Left ventricle myocardium inferior (tissue), 1 donor: Measurements from ENCODE around the gene ANKRD34A. TPM values are rescaled to one million over a fixed set of nuclear protein-coding genes. Genes with fewer than 3 reads are reported as not detected.
A peak's percentile ranks its signal among the peaks of the same experiment; 100 is the strongest.

Source experiments
- DNase-seq: peaks from one replicate; pipeline ENCODE4 v3.0.0-alpha.2; 2020
- H3K27ac ChIP-seq: fragments of 200-600 bp; replicated peaks from 2 replicates; pipeline ENCODE4 v1.8.0; 2021
- H3K27me3 ChIP-seq: fragments of 200-600 bp; 2 replicates; pipeline ENCODE4 v1.8.0; 2021; ENCODE audit warnings: low read depth
- H3K36me3 ChIP-seq: fragments of 200-600 bp; 2 replicates; pipeline ENCODE4 v1.8.0; 2021
- H3K4me1 ChIP-seq: fragments of 200-600 bp; 2 replicates; pipeline ENCODE4 v1.8.0; 2021
- H3K4me3 ChIP-seq: fragments of 200-600 bp; 2 replicates; pipeline ENCODE4 v1.8.0; 2021; ENCODE audit warnings: mild to moderate bottlenecking, moderate library complexity
- H3K9me3 ChIP-seq: fragments of 200-600 bp; replicated peaks from 2 replicates; pipeline ENCODE4 v1.8.0; 2021
- CTCF ChIP-seq: fragments of 200-600 bp; IDR thresholded peaks from 2 replicates; pipeline ENCODE4 v1.8.0; 2021; ENCODE audit warnings: antibody characterized with exemption, mild to moderate bottlenecking, borderline replicate concordance
- intact Hi-C: fragments of 100-400 bp; cut with micrococcal nuclease; formaldehyde crosslinking; loops from one replicate; pipeline ENCODE4 v1.11.0; 2022
- total RNA-seq: library from RNA; stranded (reverse); fragmentation: NEBNext Ultra II Directional; extraction: Animal tissue kit (Norgen Biotek cat#: 25700); gene quantifications from one replicate; pipeline ENCODE4 v1.2.1, GENCODE V29; 2021
- donor health status: DM: no; HTN: yes; CAD: no; lungs with severe emphysema.

ANKRD34A gene
- total RNA-seq, 1 donor from 2014 or later: 0.66 TPM

DNA sequence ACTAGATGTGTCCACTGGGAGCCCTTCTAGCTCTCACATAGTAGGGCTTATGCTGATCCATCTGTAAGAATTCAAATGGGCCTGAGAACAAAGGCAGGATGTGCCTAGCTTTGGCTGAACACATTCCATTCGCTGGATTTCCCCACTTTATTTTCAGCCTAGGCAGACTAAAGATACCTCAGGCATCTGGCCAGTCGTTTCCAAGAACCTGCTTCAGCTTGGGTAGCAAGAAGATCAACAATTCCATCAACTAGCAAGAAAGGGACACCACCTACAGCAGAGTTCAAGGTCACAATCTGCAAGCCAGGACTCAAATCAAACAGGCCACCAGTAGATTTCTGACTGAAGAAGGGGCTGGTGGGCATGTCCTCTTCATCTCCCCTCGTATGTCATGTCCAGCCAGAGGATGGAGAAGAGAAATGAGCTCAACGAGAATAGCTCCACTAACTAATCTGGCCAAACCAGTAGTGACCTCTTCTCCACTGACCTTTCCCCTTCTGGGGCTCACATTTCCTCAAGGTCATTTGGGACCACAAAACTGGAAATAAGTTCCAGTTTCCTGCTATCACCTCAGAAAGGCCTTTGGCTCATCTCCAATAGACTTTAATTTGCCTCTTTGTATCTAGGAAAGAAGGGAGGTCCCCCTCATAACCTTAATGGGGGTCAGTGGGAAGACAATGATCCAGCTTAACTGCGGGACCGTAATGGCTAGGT, 17.8 kb upstream of the ANKRD34A start:
- no peak for TF ChIP-seq CTCF
- Histone ChIP-seq H3K4me3 (peak overlapping the region; percentile 58), H3K36me3 (peaks cover under 1% of the 10 kb centered on the region), H3K27ac (peak overlapping the region; percentile 99), H3K27me3 (no peaks in the 10 kb centered on the region), H3K4me1 (peaks cover 97% of the 10 kb centered on the region), H3K9me3 (no peaks in the 10 kb centered on the region)
- no peak for DNase-seq
- intact Hi-C loops: no loop called here

DNA sequence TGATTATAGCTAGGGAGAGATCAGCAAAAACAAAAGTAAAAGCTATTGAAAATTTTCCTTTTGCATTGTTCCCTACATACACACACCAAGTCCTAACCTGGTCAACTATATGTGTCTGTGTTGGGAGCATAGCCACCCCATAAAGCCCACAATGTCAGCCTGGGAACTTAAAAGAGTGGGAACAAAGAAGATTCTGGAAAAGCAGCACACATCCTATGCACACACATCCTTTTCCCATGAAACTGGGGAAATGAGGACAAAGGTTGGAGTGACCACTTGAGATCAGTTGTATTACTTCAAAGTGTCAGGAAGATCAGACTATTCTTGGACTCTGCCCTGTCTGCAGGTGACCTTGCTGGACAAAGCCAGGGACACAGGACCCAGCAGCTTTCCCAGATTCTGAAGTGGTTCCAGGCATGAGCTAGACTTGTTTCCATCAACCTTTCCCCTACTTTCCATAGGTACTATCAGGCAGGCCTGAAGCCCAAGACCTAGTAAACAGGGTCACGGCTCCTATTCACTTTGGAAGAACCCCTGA, 16.2 kb upstream of the ANKRD34A start:
- DNase-seq: no peak
- intact Hi-C loops: no loop called here

GRCh38 chr1:145979746-145980456, 15.5 kb upstream of the ANKRD34A start:
- intact Hi-C loops: loop anchor here (5.0 to 10.0 kb wide), 2 partner anchors 32 to 65 kb away; partner anchors contain the start of genes ITGA10 and PEX11B
- peaks cover 10% of the 10 kb centered on the region for H3K36me3 ChIP-seq
- H3K27ac ChIP-seq: peak overlapping the region; percentile 99
- no peak for DNase-seq
- no peaks in the 10 kb centered on the region for H3K27me3 ChIP-seq
- H3K4me3 ChIP-seq: peak overlapping the region; percentile 58
- TF ChIP-seq CTCF: no peak
- H3K9me3 ChIP-seq: no peaks in the 10 kb centered on the region
- peaks cover 78% of the 10 kb centered on the region for H3K4me1 ChIP-seq

More for the DNA sequence above, 16.2 kb upstream of the ANKRD34A start:
- H3K36me3 ChIP-seq: peaks cover 5% of the 10 kb centered on the region
- H3K4me1 ChIP-seq: peaks cover 84% of the 10 kb centered on the region
- H3K27me3 ChIP-seq: no peaks in the 10 kb centered on the region
- no peaks in the 10 kb centered on the region for H3K9me3 ChIP-seq
- TF ChIP-seq CTCF: no peak
- H3K27ac ChIP-seq: peak overlapping the region; percentile 99
- peak overlapping the region; percentile 58 for H3K4me3 ChIP-seq

DNA sequence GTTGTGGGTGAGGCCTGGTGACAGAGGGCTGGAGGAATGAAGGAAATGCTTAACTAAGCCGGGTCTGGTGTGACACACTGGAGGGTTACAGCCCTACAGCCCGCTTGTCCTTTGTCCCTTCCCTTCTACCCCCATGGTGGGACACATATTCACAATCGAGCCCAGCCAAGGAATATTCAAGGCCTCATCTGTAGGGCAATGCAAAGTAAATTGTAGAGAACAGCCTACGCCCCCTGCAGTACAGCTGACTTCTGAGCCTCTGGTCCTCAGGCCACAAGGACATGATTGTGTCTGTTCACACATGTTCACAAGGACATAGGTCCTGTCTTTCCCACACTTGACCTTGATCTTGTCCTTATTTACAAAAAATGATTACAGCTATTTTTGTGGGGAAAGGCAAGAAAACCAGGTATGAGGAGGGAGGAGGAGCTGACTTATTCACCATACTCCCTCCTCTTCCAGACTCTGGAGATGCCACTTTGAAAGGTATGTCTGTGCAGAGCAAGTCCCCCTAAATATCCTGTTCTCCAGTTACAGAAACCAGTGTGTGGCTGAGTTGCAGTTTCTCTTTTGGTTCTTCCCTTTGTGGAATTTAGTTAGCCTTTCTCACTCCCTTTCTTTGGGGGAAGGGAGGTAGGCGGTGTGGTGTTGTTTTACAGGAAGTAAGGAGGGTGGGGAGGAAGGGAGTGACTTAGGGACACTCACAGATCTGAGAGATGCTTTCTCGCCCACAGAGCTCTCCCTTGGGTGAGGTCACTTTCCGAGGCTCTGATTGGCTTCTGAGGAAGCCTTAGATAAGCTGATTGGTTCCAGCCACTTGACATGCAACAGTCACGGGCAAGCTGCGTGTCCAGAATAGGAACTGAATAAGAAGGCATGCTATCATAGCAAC, 14.7 kb upstream of the ANKRD34A start:
- intact Hi-C loops: loop anchor here (5.0 to 10.0 kb wide), 2 partner anchors 33 to 64 kb away; partner anchors contain the start of genes ITGA10 and PEX11B
- H3K27ac ChIP-seq: peak overlapping the region; percentile 99
- H3K9me3 ChIP-seq: no peaks in the 10 kb centered on the region
- H3K36me3 ChIP-seq: peaks cover 10% of the 10 kb centered on the region
- peaks cover 70% of the 10 kb centered on the region for H3K4me1 ChIP-seq
- DNase-seq: peak; percentile 92
- TF ChIP-seq CTCF: peak; percentile 43
- no peaks in the 10 kb centered on the region for H3K27me3 ChIP-seq
- peak overlapping the region; percentile 58 for H3K4me3 ChIP-seq

- intact Hi-C loops: loop anchor here (5.0 to 10.0 kb wide), 2 partner anchors 34 to 64 kb away; partner anchors contain the start of genes ITGA10 and PEX11B
- H3K4me1 ChIP-seq: peaks cover 63% of the 10 kb centered on the region
- no peak for DNase-seq
- TF ChIP-seq CTCF: no peak
- no peaks in the 10 kb centered on the region for H3K9me3 ChIP-seq
- H3K4me3 ChIP-seq: peak overlapping the region; percentile 58
- peaks cover 10% of the 10 kb centered on the region for H3K36me3 ChIP-seq
- H3K27ac ChIP-seq: peak overlapping the region; percentile 99
- H3K27me3 ChIP-seq: no peaks in the 10 kb centered on the region
Observed at GRCh38 chr1:145978471-145978853, 14.1 kb upstream of the ANKRD34A start.
